Heart right ventricle (tissue), 16 donors: ENCODE results near the gene FRZB. TPM values are rescaled to one million over a fixed set of nuclear protein-coding genes. Genes with fewer than 3 reads are reported as not detected.

Experiments used
- ATAC-seq, 8 donors: fragments of 200-7000 bp; cut with Tn5 transposase; one replicate each; pipeline ENCODE4 v1.9.1; 2020; ENCODE audit warnings: mild to moderate bottlenecking in 8 of 8, moderate library complexity in 8 of 8, moderate number of reproducible peaks in 1 of 8
- DNase-seq, 2 donors: peaks; one replicate each; pipeline ENCODE4 v3.0.0-alpha.2; 2020
- H3K27ac ChIP-seq, 10 donors: fragments of 200-600 bp; sonication (generic) in 2 of 10; one replicate each; pipeline versions ENCODE4 v1.5.0 to v1.8.0; 2020 to 2022; ENCODE audit warnings: mild to moderate bottlenecking in 3 of 10
- H3K27me3 ChIP-seq, 7 donors: fragments of 200-600 bp; one replicate each; pipeline ENCODE4 v1.8.0; 2021 to 2022; ENCODE audit warnings: mild to moderate bottlenecking in 2 of 7
- H3K36me3 ChIP-seq, 9 donors: fragments of 200-600 bp; sonication (generic) in 1 of 9; one replicate each; pipeline versions ENCODE4 v1.5.0 to v1.8.0; 2020 to 2022; ENCODE audit warnings: mild to moderate bottlenecking in 2 of 9
- H3K4me1 ChIP-seq, 9 donors: fragments of 200-600 bp; sonication (generic) in 1 of 9; one replicate each; pipeline versions ENCODE4 v1.5.0 to v1.8.0; 2020 to 2022; ENCODE audit warnings: mild to moderate bottlenecking in 4 of 9
- H3K4me3 ChIP-seq, 10 donors: fragments of 200-600 bp; sonication (generic) in 2 of 10; one replicate each; pipeline versions ENCODE4 v1.5.0 to v1.8.0; 2020 to 2022; ENCODE audit warnings: mild to moderate bottlenecking in 7 of 10, moderate library complexity in 2 of 10
- H3K9me3 ChIP-seq, 11 donors: fragments of 200-600 bp in 10 of 11; sonication (generic) in 2 of 11; one replicate each; pipeline versions ENCODE4 v1.5.0 to v1.8.0; 2013 to 2022; ENCODE audit warnings: mild to moderate bottlenecking in 2 of 11, control low read depth in 1 of 11, moderate library complexity in 1 of 11
- CTCF ChIP-seq, 9 donors: fragments of 200-600 bp; sonication (generic) in 2 of 9; IDR thresholded peaks; one replicate each; pipeline versions ENCODE4 v1.5.0 to v1.8.0; 2021 to 2022; ENCODE audit warnings: antibody characterized with exemption in 9 of 9, mild to moderate bottlenecking in 5 of 9, moderate library complexity in 1 of 9
- WGBS, 2 donors: extraction: QIAGEN DNeasy Blood & Tissue Kit; methylation state at CpG; one replicate each; pipeline ENCODE4 v1.1.7; 2013; ENCODE audit warnings: inconsistent platforms in 1 of 2; 5-methylcytosine and 5-hydroxymethylcytosine counted together
- intact Hi-C, 10 donors: fragments of 100-400 bp; cut with DNase I; formaldehyde crosslinking; loops; one replicate each; pipeline versions ENCODE4 v1.11.1 to v1.14.2; 2022
- polyA plus RNA-seq, 2 donors: library from polyadenylated mRNA; stranded (reverse); fragments of 200-250 nt; gene quantifications; one replicate each; pipeline ENCODE4 v1.2.3, GENCODE V29; 2013
- total RNA-seq, 10 donors: library from RNA; stranded (reverse); fragmentation: NEBNext Ultra II Directional in 3 of 10; extraction: Animal tissue kit (Norgen Biotek cat#: 25700) in 3 of 10; gene quantifications; one replicate each; pipeline versions ENCODE4 v1.2.1 to v1.2.4, GENCODE V29; 2021 to 2023
- donor health status: Arrhythmogenic right ventricular cardiomyopathy.
- donor health status: ischemic (EF 13 %, LVEDD 7.1; RV severe dilation, severe dysfunction).
- donor health status: healthy with polysubstance abuse.
- donor health status: DM: no; HTN: yes; CAD: no.
- donor health status: DM: no; HTN: no; CAD: no.
- donor health status: ischemic (EF 25% LVEDD 6.9; RV normal size, moderate dysfunction).
- donor health status: ischemic (EF 25% LVEDD 5.7; RV mildly dilated, moderate dysfunction).
- donor health status: healthy.
- donor health status: DM: yes; HTN: yes; CAD: no.
- donor health status: Ischemic cardiomyopathy.
- donor health status: ischemic (EF 35%, LVEDD 5.7; RV mildly dilated, moderate dysfunction).
- donor health status: nonischemic (EF 11% LVEDD 7.7; RV severe dilation, severe dysfunction).
- donor health status: DM: yes; HTN: yes; CAD: no.
- donor health status: PGD.
- donor health status: ischemic (EF 29% LVEDD 5.4; RV normal size, mild dysfunction).
- donor health status: nonischemic (EF 23%, LVEDD 6.1; RV moderate dilation, normal function).

FRZB gene
- total and polyA plus RNA-seq, 12 donors = 0.85 to 5.7 (median 2.2) TPM

DNA sequence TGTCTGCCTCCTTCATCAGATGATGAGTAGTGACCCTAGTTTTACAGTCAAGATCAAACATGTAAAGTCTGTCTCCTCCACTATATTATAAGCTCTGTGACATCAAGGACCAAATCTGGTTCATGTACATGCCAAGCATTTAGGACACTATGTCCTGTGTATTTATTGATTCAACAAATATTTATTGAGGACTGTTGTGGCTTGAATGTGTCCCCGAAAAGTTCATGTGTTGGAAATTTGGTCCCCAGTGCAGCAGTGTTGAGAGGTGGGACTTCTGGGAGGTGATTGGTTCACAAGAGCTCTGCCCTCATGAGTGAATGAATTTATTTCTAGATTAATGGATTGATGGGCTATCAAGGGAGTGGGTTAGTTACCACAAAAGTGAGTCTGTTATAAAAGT lies 46.6 kb upstream of the FRZB start:
- intact Hi-C loops = loop anchor here in 1 of 10 donors (10.0 kb wide), 1 partner anchor 128 kb away; no protein-coding TSS in a partner anchor
- no peak overlapping the region for H3K27ac ChIP-seq

GRCh38 chr2:182912518-182912915 lies 46.1 kb upstream of the FRZB start:
- intact Hi-C loops = loop anchor here in 1 of 10 donors (10.0 kb wide), 1 partner anchor 128 kb away; no protein-coding TSS in a partner anchor
- Histone ChIP-seq H3K27ac (no peak overlapping the region), H3K27me3 (no peaks in the 10 kb centered on the region), H3K4me1 (peaks cover 0 to 12% (median 0%) of the 10 kb centered on the region in 9 donors), H3K4me3 (no peak overlapping the region), H3K9me3 (no peaks in the 10 kb centered on the region), H3K36me3 (peaks cover 0 to 89% (median 14%) of the 10 kb centered on the region in 9 donors)
- TF ChIP-seq CTCF (IDR thresholded peaks at IDR 0.05) = no peak
- no peak for DNase-seq
- WGBS, 2 donors = 94 to 98% methylated on average over 3 of the region's 3 CpGs
- no peak for ATAC-seq

More for the DNA sequence above, 46.6 kb upstream of the FRZB start:
- Histone ChIP-seq H3K4me3 (no peak overlapping the region), H3K27me3 (no peaks in the 10 kb centered on the region), H3K9me3 (no peaks in the 10 kb centered on the region), H3K36me3 (peaks cover 0 to 93% (median 14%) of the 10 kb centered on the region in 9 donors), H3K4me1 (peaks cover 0 to 12% (median 0%) of the 10 kb centered on the region in 9 donors)
- no peak for TF ChIP-seq CTCF (IDR thresholded peaks at IDR 0.05)
- ATAC-seq (no peak), DNase-seq (no peak)
- 94 to 100% methylated on average over 1 of the region's 1 CpG for WGBS, 2 donors

- TF ChIP-seq CTCF (IDR thresholded peaks at IDR 0.05) = no peak
- Histone ChIP-seq H3K27me3 (no peaks in the 10 kb centered on the region), H3K4me3 (no peak overlapping the region), H3K36me3 (peaks cover 0 to 83% (median 14%) of the 10 kb centered on the region in 9 donors), H3K9me3 (no peaks in the 10 kb centered on the region), H3K4me1 (peaks cover 0 to 12% (median 0%) of the 10 kb centered on the region in 9 donors), H3K27ac (no peak overlapping the region)
- ATAC-seq = no peak
- WGBS, 2 donors = 93 to 99% methylated on average over 2 of the region's 2 CpGs
- intact Hi-C loops = loop anchor here in 1 of 10 donors (10.0 kb wide), 1 partner anchor 127 kb away; no protein-coding TSS in a partner anchor
- no peak for DNase-seq
Measured at GRCh38 chr2:182911813-182912517, 45.5 kb upstream of the FRZB start.

- whole genome bisulfite sequencing, 2 donors = 94 to 100% methylated on average over 1 of the region's 1 CpG
- H3K4me1 ChIP-seq = peaks cover 0 to 12% (median 0%) of the 10 kb centered on the region in 9 donors
- no peaks in the 10 kb centered on the region for H3K9me3 ChIP-seq
- intact Hi-C loops = loop anchor here in 1 of 10 donors (10.0 kb wide), 1 partner anchor 126 kb away; no protein-coding TSS in a partner anchor
- ATAC-seq = no peak
- no peak overlapping the region for H3K27ac ChIP-seq
- H3K36me3 ChIP-seq = peaks cover 0 to 73% (median 14%) of the 10 kb centered on the region in 9 donors
- H3K27me3 ChIP-seq = no peaks in the 10 kb centered on the region
- DNase-seq = no peak
- no peak for TF ChIP-seq CTCF (IDR thresholded peaks at IDR 0.05)
- H3K4me3 ChIP-seq = no peak overlapping the region
Measured at GRCh38 chr2:182910965-182911364, 44.5 kb upstream of the FRZB start.
